D721Med (cell line): Measurements from ENCODE around the gene C11orf91.

Experiments used
- DNase-seq: peaks from one replicate; pipeline ENCODE4 v3.0.0; 2011; ENCODE audit warnings: low spot score; ENCODE audit not compliant: insufficient read length
- FAIRE-seq: peaks from 2 replicates; lab custom pipeline; 2011; peaks lifted over from hg19 to GRCh38; lab: Jason Lieb, UNC
- TF ChIP-seq, protein P1 (sequence below): IDR thresholded peaks from 2 replicates; pipeline ENCODE4 v1.5.1; 2012; ENCODE audit warnings: mild to moderate bottlenecking, control low read depth; ENCODE audit not compliant: insufficient read depth; ENCODE audit errors: missing control alignments

The C11orf91 gene

DNA sequence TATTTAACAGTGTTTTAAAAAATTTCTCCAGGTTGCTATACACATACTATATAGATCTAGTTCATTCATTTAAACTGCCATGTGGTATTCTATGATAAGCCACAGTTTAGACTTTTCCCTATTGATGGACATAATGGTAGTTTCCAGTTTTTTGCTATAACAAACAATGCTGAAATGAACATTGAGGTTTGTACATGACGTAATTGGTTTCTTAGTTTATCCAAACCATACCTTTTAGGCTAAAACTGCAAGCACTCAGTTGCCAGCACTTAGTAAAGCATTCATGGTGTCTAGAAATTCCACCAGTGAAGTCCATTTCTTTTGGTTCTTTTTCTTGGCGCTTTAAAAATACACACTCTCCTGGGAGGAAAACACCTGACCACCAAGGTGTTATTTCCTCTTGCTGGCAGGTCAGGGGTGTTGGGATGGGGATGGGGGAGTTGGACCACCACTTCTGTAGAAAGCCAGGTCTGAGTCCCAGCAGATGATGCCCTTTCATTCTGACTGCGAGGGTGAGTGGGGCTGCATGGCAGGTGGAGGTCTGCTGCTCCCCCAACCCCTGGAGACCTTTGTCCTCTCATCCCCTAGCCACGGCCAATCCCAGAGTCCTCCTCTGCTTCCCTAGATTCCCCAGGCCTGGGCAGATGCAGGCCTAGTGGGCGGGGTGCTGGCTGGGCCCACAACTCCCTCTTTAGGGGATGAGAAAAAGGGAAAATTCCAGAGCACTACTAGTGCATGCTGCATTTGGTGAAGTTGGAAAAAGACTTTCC lies 41.1 kb downstream of the C11orf91 start:
- DNase-seq (no peak), FAIRE-seq (no peak)
- TF ChIP-seq, protein P1, sequence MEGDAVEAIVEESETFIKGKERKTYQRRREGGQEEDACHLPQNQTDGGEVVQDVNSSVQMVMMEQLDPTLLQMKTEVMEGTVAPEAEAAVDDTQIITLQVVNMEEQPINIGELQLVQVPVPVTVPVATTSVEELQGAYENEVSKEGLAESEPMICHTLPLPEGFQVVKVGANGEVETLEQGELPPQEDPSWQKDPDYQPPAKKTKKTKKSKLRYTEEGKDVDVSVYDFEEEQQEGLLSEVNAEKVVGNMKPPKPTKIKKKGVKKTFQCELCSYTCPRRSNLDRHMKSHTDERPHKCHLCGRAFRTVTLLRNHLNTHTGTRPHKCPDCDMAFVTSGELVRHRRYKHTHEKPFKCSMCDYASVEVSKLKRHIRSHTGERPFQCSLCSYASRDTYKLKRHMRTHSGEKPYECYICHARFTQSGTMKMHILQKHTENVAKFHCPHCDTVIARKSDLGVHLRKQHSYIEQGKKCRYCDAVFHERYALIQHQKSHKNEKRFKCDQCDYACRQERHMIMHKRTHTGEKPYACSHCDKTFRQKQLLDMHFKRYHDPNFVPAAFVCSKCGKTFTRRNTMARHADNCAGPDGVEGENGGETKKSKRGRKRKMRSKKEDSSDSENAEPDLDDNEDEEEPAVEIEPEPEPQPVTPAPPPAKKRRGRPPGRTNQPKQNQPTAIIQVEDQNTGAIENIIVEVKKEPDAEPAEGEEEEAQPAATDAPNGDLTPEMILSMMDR = no peak

DNA sequence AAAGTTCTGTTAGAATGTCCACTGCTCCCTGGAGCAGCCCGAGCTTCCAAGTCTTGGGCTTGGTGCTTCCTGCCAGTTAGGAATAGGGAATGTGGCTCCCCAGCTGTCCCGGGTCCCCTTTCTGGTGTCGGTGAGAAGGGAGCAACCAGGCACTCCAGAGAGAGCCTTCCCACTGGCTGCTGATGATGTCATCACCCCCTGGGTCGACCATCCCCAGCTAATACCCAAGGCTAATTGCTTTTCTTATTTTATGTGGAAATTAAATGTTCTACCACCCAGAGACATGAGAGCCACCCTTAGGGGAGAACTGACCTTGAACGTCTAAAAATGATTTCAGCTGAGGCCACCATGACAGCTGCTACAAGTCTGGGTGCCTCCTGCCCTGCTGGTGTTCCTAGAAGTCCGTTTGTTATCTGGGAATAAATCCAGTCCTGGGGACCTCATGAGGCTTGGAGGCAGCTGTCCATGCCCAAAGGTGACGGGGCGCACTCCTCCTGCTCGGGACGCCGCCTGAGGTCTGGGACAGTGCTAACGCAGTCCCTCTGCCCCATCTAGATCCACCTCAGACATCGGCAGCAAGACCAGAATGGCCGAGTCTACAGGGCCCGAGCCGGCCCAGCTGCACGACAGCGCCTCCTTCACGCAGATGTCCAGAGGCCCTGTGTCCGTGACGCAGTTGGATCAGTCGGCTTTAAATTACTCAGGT lies 42.3 kb downstream of the C11orf91 start:
- DNase-seq = no peak
- TF ChIP-seq, protein P1 = no peak
- FAIRE-seq = no peak

DNA sequence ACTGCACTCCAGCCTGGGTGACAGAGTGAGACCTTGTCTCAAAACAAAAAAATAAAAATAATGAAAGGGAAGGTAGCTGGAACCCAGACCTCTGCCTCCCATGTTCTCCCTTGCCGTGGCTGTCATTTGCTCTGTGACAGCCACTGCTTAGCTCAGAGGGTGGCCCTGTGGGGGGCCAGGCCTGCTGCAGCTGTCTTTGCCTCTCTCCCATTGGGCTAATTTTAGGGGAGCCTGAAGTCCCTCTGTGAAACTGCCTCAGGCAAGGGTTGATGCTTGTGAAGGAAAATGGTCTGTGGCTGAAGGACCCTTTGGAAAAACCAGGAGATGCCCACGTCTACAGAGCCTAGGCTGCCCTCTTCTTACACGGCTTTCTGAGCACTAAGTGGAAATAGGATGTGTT lies 42.9 kb downstream of the C11orf91 start:
- no peak for DNase-seq
- no peak for FAIRE-seq
- TF ChIP-seq, protein P1 = no peak

DNA sequence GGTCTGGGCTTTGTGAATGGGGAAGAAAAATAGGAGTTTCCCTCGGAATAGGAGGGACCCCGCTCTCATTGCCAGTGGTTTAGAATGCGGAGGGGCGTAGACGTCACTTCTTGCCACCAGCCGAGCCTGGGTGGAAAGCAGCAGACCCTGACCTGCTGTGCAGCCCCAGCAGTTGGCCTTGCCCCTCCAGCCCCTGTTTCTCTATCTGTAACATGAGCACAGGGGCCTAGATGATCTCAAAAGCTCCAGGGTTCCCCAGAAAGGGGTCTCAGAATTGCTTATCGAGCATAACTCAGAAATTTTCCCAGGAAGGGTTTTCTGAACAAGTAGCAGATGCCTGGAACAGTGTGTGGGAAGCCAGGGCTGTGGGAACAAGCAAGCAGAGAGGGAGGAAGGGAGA lies 43.9 kb downstream of the C11orf91 start:
- FAIRE-seq (no peak), DNase-seq (no peak)
- TF ChIP-seq, protein P1 = no peak

DNA sequence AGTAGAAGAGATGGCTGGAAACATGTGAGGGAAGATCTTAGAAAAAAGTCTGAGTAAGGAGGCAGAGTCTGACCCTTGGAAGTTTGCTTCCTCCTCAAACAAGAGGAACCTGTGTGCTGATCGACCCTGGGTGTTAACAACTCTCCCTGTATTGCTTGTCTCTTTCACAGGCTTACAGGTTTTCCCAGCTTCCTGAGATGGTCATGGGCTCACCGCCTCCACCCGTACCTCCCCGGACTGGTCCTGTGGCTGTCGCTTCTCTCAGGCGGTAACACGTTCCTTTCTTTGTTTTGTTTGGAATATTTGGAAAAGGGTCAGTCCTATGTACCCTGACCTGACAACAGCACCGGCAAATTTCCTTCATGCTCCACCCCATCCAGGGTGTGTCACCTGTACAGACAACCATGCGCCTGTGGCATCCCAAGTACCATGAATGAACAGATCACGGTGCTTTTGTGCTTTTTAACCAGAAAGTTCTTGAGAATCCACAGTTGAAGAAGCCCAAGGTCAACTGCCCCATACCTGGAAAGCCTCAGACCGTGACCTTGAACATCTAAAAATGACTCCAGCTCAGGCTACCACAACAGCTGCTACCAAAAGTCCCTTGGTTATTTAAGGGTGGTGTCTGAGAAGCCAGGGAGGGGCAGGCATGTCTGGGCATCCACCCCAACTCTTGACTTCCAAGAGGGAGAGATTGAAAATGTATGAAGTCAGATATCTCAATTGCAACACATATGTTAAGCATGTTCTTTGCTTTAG lies 44.6 kb downstream of the C11orf91 start:
- DNase-seq (no peak), FAIRE-seq (no peak)
- TF ChIP-seq, protein P1 = no peak

GRCh38 chr11:33654594-33654993 lies 46.0 kb downstream of the C11orf91 start:
- FAIRE-seq = no peak
- no peak for DNase-seq
- TF ChIP-seq, protein P1 = no peak
